ENCODE data around the gene SRP14.

Gene SRP14

GRCh38 chr15:40066589-40066988 is 27.6 kb upstream of the SRP14 start:
- H3K4me3 ChIP-seq (ENCODE audit: low read depth, low read length): no peak overlapping the region
- no peak for DNase-seq (ENCODE audit: low read depth)
- TF ChIP-seq CTCF (IDR thresholded peaks at IDR 0.05; ENCODE audit: low read depth, low read length): no peak
- TF ChIP-seq POLR2A (IDR thresholded peaks at IDR 0.05; ENCODE audit: extremely low read depth, insufficient read length): no peak
- TF ChIP-seq, protein P1, sequence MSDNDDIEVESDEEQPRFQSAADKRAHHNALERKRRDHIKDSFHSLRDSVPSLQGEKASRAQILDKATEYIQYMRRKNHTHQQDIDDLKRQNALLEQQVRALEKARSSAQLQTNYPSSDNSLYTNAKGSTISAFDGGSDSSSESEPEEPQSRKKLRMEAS (IDR thresholded peaks at IDR 0.05; ENCODE audit: low read depth, low read length): no peak
- TF ChIP-seq MYC (IDR thresholded peaks at IDR 0.05; ENCODE audit: low read depth, low read length): no peak

- no peak for DNase-seq (ENCODE audit: low read depth)
- TF ChIP-seq MYC (IDR thresholded peaks at IDR 0.05; ENCODE audit: low read depth, low read length) (no peak), POLR2A (IDR thresholded peaks at IDR 0.05; ENCODE audit: extremely low read depth, insufficient read length) (no peak)
- TF ChIP-seq, protein P1 (IDR thresholded peaks at IDR 0.05; ENCODE audit: low read depth, low read length): no peak
- H3K4me3 ChIP-seq (ENCODE audit: low read depth, low read length): no peak overlapping the region
Observed at GRCh38 chr15:40065166-40065565, 26.2 kb upstream of the SRP14 start.

DNA sequence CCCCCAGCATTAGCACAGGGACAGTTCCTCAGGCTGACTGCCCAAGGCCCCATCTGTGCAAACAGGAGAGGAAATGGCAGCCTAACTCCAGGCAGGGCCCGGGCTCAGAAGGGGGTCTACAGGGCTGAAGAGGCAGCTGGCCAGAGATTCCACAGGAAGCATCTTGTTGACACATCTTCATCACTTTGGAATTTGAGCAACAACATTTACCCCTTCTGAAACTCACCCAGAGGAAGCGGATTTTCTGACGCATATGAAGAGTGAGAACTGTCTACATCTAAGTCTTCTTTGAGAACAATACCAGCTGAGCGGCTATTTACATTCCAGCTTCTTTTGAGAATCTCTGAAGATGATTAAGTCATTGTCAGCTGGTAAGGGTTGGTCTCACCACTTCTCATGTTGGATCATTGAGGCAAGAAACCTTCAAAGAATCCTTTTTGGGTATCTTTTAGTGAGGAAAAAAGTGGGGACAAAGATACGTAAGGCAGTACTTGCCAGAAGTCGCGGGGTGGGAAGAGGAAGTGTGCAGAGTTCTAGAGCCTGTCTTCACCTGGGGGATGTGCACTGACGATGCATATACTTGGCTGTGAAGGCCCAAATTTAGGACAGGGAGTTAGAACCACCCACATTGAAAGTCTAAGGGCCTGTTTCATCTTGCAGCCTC is 25.4 kb upstream of the SRP14 start:
- no peak for TF ChIP-seq POLR2A (IDR thresholded peaks at IDR 0.05; ENCODE audit: extremely low read depth, insufficient read length)
- DNase-seq (ENCODE audit: low read depth): no peak
- H3K4me3 ChIP-seq (ENCODE audit: low read depth, low read length): no peak overlapping the region

- H3K4me3 ChIP-seq (ENCODE audit: low read depth, low read length): no peak overlapping the region
- TF ChIP-seq, protein P1 (IDR thresholded peaks at IDR 0.05; ENCODE audit: low read depth, low read length): no peak
- TF ChIP-seq MYC (IDR thresholded peaks at IDR 0.05; ENCODE audit: low read depth, low read length) (no peak), POLR2A (IDR thresholded peaks at IDR 0.05; ENCODE audit: extremely low read depth, insufficient read length) (no peak), CTCF (IDR thresholded peaks at IDR 0.05; ENCODE audit: low read depth, low read length) (no peak)
- no peak for DNase-seq (ENCODE audit: low read depth)
Observed at GRCh38 chr15:40063563-40064011, 24.6 kb upstream of the SRP14 start.

GRCh38 chr15:40062816-40063562 is 24.0 kb upstream of the SRP14 start:
- DNase-seq (ENCODE audit: low read depth): no peak
- TF ChIP-seq, protein P1 (IDR thresholded peaks at IDR 0.05; ENCODE audit: low read depth, low read length): no peak
- TF ChIP-seq CTCF (IDR thresholded peaks at IDR 0.05; ENCODE audit: low read depth, low read length) (no peak), MYC (IDR thresholded peaks at IDR 0.05; ENCODE audit: low read depth, low read length) (no peak), POLR2A (IDR thresholded peaks at IDR 0.05; ENCODE audit: extremely low read depth, insufficient read length) (no peak)
- H3K4me3 ChIP-seq (ENCODE audit: low read depth, low read length): no peak overlapping the region

DNA sequence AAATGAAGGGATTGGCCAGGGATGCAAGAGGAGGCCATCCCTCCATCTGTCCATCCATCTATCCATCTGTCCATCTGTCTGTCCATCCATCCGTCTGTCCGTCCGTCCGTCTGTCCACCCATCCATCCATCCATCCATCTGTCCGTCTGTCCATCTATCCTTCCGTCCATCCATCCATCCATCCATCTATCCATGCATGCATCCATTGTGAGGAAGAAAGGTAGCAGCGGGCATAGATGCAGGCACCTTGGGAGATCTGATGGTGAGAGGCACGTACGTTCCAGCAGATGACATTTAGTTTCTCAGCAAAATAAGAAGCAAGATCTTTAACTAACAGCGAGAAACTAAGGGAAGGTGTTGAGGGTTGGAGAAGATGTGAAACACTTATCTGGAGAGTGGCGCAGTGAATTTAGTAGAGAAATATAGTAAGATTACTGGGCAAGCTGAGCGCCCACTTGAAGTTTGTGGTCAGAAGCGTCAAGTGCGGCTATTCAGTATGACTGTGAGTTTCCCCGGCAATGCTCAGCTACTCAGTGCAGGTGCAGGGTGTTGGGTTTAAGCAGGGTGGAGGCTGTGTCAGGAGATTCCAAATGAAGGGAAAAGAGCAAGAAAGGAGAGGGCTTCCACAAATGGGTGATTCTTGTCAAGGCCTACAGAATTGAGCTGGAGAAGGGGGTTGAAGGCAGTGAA is 22.4 kb upstream of the SRP14 start:
- no peak for DNase-seq (ENCODE audit: low read depth)
- H3K4me3 ChIP-seq (ENCODE audit: low read depth, low read length): no peak overlapping the region
- TF ChIP-seq CTCF (IDR thresholded peaks at IDR 0.05; ENCODE audit: low read depth, low read length) (no peak), MYC (IDR thresholded peaks at IDR 0.05; ENCODE audit: low read depth, low read length) (no peak), POLR2A (IDR thresholded peaks at IDR 0.05; ENCODE audit: extremely low read depth, insufficient read length) (no peak)
- TF ChIP-seq, protein P1 (IDR thresholded peaks at IDR 0.05; ENCODE audit: low read depth, low read length): no peak

All from NB4 (cell line).